Measurements from ENCODE around the gene ZNF441.
A peak's percentile ranks its signal among the peaks of the same experiment; 100 is the strongest.

The ZNF441 gene

DNA sequence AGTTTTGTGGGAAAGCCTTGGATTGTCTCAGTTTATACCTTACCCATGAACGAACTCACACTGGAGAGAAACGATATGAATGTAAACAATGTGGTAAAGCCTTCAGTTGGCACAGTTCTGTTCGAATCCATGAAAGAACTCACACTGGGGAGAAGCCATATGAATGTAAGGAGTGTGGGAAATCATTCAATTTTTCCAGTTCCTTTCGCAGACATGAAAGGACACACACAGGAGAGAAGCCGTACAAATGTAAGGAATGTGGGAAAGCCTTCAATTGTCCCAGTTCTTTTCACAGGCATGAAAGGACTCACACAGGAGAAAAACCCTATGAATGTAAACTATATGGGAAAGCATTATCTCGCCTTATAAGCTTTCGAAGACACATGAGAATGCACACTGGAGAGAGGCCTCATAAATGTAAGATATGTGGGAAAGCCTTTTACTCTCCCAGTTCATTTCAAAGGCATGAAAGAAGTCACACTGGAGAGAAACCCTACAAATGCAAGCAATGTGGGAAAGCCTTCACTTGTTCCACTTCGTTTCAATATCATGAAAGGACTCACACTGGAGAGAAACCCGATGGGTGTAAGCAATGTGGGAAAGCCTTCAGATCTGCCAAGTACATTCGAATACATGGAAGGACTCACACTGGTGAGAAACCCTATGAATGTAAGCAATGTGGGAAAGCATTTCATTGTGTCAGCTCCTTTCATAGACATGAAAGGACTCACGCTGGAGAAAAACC lies 39.7 kb downstream of the ZNF441 start:
- Histone ChIP-seq H3K9me2 (replicated peaks; ENCODE audit: low read depth, low read length) (no peaks in the 10 kb centered on the region), H3K79me2 (ENCODE audit: insufficient read depth, low read length) (no peaks in the 10 kb centered on the region), H3K9me3 (ENCODE audit: insufficient read depth, low read depth, low read length) (peaks cover 25% of the 10 kb centered on the region), H3K4me1 (ENCODE audit: insufficient read depth, low read length, poor library complexity, severe bottlenecking) (no peaks in the 10 kb centered on the region), H3K9ac (ENCODE audit: low read depth, low read length, poor library complexity, severe bottlenecking) (no peak overlapping the region), H2AFZ (ENCODE audit: low read length) (no peak overlapping the region), H4K20me1 (ENCODE audit: insufficient read depth, low read length, poor library complexity, severe bottlenecking) (no peaks in the 10 kb centered on the region), H3K4me3 (ENCODE audit: low read length, poor library complexity, severe bottlenecking) (no peak overlapping the region), H3F3A (ENCODE audit: low read depth) (no peaks in the 10 kb centered on the region), H3K36me3 (ENCODE audit: insufficient read depth, low read length) (no peaks in the 10 kb centered on the region), H3K27me3 (ENCODE audit: insufficient read depth, low read length, poor library complexity, severe bottlenecking) (no peaks in the 10 kb centered on the region), H3K4me2 (ENCODE audit: low read depth, low read length, poor library complexity, severe bottlenecking) (no peak overlapping the region)
- TF ChIP-seq, protein P1, sequence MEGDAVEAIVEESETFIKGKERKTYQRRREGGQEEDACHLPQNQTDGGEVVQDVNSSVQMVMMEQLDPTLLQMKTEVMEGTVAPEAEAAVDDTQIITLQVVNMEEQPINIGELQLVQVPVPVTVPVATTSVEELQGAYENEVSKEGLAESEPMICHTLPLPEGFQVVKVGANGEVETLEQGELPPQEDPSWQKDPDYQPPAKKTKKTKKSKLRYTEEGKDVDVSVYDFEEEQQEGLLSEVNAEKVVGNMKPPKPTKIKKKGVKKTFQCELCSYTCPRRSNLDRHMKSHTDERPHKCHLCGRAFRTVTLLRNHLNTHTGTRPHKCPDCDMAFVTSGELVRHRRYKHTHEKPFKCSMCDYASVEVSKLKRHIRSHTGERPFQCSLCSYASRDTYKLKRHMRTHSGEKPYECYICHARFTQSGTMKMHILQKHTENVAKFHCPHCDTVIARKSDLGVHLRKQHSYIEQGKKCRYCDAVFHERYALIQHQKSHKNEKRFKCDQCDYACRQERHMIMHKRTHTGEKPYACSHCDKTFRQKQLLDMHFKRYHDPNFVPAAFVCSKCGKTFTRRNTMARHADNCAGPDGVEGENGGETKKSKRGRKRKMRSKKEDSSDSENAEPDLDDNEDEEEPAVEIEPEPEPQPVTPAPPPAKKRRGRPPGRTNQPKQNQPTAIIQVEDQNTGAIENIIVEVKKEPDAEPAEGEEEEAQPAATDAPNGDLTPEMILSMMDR (conservative IDR thresholded peaks at IDR 0.05; ENCODE audit: low read length) = no peak
- TF ChIP-seq EZH2phosphoT487 (IDR thresholded peaks at IDR 0.05; ENCODE audit: borderline replicate concordance) = no peak

GRCh38 chr19:11807099-11807380 lies 40.2 kb downstream of the ZNF441 start:
- no peak overlapping the region for H3K4me2 ChIP-seq (ENCODE audit: low read depth, low read length, poor library complexity, severe bottlenecking)
- H3K9me3 ChIP-seq (ENCODE audit: insufficient read depth, low read depth, low read length) = peaks cover 25% of the 10 kb centered on the region
- no peaks in the 10 kb centered on the region for H3K4me1 ChIP-seq (ENCODE audit: insufficient read depth, low read length, poor library complexity, severe bottlenecking)
- H3K79me2 ChIP-seq (ENCODE audit: insufficient read depth, low read length) = no peaks in the 10 kb centered on the region
- no peak overlapping the region for H3K4me3 ChIP-seq (ENCODE audit: low read length, poor library complexity, severe bottlenecking)
- no peak overlapping the region for H3K9ac ChIP-seq (ENCODE audit: low read depth, low read length, poor library complexity, severe bottlenecking)
- no peaks in the 10 kb centered on the region for H3K9me2 ChIP-seq (replicated peaks; ENCODE audit: low read depth, low read length)
- H3K27me3 ChIP-seq (ENCODE audit: insufficient read depth, low read length, poor library complexity, severe bottlenecking) = no peaks in the 10 kb centered on the region
- no peaks in the 10 kb centered on the region for H4K20me1 ChIP-seq (ENCODE audit: insufficient read depth, low read length, poor library complexity, severe bottlenecking)
- H2AFZ ChIP-seq (ENCODE audit: low read length) = no peak overlapping the region
- H3F3A ChIP-seq (ENCODE audit: low read depth) = no peaks in the 10 kb centered on the region
- no peaks in the 10 kb centered on the region for H3K36me3 ChIP-seq (ENCODE audit: insufficient read depth, low read length)
- TF ChIP-seq, protein P1 (conservative IDR thresholded peaks at IDR 0.05; ENCODE audit: low read length) = no peak
- TF ChIP-seq EZH2phosphoT487 (IDR thresholded peaks at IDR 0.05; ENCODE audit: borderline replicate concordance) = no peak

DNA sequence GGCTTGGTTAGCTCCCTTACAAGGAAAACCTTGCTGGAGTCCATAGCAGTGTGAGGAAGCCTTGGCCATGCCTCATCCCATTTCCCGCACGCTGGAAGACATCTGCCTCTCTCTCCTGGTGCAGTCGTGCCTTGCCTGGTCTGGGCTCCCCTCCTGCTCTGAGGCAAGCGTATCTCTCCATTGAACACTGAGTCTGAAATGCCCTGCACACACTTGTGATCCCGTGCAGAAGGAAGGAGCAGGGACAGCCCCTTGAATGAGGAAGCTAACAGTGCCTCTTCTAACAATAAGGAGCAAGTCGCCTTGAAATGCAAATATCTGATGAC lies 46.9 kb downstream of the ZNF441 start:
- H3F3A ChIP-seq (ENCODE audit: low read depth) = no peaks in the 10 kb centered on the region
- H3K79me2 ChIP-seq (ENCODE audit: insufficient read depth, low read length) = peaks cover 15% of the 10 kb centered on the region
- H3K4me1 ChIP-seq (ENCODE audit: insufficient read depth, low read length, poor library complexity, severe bottlenecking) = peaks cover 11% of the 10 kb centered on the region
- no peaks in the 10 kb centered on the region for H3K9me2 ChIP-seq (replicated peaks; ENCODE audit: low read depth, low read length)
- peak overlapping the region; percentile 85 for H3K9ac ChIP-seq (ENCODE audit: low read depth, low read length, poor library complexity, severe bottlenecking)
- H4K20me1 ChIP-seq (ENCODE audit: insufficient read depth, low read length, poor library complexity, severe bottlenecking) = no peaks in the 10 kb centered on the region
- TF ChIP-seq EZH2phosphoT487 (IDR thresholded peaks at IDR 0.05; ENCODE audit: borderline replicate concordance) = no peak
- TF ChIP-seq, protein P1 (conservative IDR thresholded peaks at IDR 0.05; ENCODE audit: low read length) = no peak
- no peaks in the 10 kb centered on the region for H3K27me3 ChIP-seq (ENCODE audit: insufficient read depth, low read length, poor library complexity, severe bottlenecking)
- H3K9me3 ChIP-seq (ENCODE audit: insufficient read depth, low read depth, low read length) = no peaks in the 10 kb centered on the region
- H3K4me3 ChIP-seq (ENCODE audit: low read length, poor library complexity, severe bottlenecking) = peak overlapping the region; percentile 78
- H3K4me2 ChIP-seq (ENCODE audit: low read depth, low read length, poor library complexity, severe bottlenecking) = peak overlapping the region; percentile 89
- no peaks in the 10 kb centered on the region for H3K36me3 ChIP-seq (ENCODE audit: insufficient read depth, low read length)
- H2AFZ ChIP-seq (ENCODE audit: low read length) = peak overlapping the region; percentile 92

Measured in Loucy (cell line).